Skin of body (tissue), 2 donors: Measurements from ENCODE around the gene HENMT1. TPM values are rescaled to one million over a fixed set of nuclear protein-coding genes. Genes with fewer than 3 reads are reported as not detected.
"Not testable (repeated sequence)": the region's sequence is repeated elsewhere in the genome, so short reads cannot be mapped to it uniquely, and the experiment has no call there.

Experiments
- DNase-seq: peaks from one replicate; lab custom pipeline; 2025; lab: John Stamatoyannopoulos, UW
- total RNA-seq: library from RNA; depleted of rRNA; stranded (reverse); fragments of >200 nt; gene quantifications from one replicate; pipeline ENCODE4 v1.2.3, GENCODE V29; 2014

The HENMT1 gene
- total RNA-seq, 1 donor from 2014 or later: 7.3 TPM

DNA sequence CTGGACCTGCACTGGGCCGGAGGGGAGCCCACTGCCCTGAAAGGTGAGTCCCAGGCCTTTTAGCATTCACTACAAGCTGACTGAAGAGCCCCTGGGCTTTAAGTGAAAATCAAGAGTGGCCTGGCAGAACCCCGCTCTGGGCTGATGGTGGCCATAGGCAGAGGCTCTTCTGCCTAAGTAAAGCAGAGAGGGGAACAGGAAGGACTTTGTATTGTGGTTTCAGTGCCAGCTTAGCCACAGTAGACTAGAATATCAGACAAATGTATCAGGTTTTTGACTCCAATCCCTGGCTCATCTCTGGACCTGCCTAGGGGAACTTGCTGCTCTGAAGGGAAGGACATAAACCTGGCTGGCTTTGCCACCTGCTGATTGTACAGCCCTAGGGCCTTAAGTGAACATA lies 10.2 kb upstream of the HENMT1 start:
- no peak for DNase-seq

DNA sequence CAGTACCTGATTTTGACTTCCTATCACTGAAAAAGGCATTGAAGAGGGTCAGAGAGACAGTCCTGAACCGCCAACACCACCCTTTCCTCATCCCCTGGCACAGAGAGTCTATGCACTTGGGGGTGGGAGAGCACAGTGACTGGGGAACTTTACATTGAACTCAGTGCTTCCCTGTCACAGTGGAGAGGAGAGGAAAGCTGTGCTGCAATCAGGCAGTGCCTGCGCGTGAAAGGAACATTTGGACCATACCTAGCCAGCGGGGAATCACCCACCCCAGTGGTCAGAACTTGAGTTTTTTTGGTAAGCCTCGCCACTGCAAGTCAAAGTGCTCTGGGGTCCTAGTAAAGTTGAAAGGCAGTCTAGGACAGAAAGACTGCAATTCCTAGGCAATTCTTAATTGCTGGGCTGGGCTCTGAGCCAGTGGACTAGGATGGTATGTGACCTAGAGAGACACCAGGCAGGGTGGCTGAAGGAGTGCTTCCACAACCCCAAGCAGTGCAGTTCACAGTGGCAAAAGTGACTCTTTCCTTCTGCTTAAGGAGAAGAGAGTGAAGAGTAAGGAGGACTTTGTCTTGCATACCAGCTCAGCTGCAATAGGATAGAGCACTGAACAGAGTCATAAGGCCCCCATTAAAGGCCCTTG lies 9.4 kb upstream of the HENMT1 start:
- DNase-seq: no peak

DNA sequence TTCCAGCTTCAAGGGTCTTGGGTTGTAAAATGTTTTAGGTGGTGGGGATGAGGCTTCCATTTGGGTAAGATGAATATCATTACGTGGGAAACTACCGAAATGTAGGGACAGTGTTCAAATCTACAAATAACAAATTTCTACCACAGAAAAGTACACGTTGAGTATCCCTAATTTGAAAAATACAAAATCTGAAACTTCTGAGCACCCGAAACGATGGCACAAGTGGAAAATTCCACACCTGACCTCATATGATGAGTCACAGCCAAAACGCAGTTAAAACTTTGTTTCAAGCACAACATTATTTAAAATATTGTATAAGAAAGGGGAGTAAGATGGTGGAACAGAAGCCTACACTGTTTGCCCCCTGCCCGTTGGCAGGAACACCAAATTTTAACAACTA lies 8.8 kb upstream of the HENMT1 start:
- no peak for DNase-seq

DNA sequence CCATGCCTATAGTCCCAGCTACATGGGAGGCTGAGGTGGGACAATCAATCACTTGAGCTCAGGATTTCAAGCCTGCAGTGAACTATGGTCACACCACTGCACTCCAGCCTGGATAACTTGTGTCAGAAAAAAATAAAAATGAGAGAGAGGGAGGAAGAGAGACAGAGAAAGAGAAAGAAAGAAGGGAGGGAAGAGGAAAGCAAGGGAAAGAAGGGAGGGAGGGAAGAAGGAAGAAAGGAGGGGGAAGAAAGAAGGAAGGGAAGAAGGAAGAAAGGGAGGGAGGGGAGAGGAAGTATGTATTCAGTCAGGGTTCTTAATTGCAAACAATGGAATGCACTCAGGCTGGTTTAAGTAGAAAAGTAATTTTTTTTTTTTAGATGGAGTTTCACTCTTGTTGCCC lies 7.9 kb upstream of the HENMT1 start:
- no peak for DNase-seq

DNA sequence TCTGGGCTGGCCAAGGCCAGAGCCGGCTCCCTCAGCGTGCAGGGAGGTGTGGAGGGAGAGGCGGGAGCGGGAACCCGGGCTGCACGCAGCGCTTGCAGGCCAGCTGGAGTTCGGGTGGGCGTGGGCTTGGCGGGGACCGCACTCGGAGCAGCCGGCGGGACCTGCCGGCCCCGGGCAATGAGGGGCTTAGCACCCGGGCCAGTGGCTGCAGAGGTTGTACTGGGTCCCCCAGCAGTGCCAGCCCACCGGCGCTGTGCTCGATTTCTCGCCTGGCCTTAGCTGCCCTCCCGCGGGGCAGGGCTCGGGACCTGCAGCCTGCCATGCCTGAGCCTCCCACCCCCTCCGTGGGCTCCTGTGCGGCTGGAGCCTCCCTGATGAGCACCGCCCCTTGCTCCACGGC lies 6.5 kb upstream of the HENMT1 start:
- not testable (repeated sequence) for DNase-seq

DNA sequence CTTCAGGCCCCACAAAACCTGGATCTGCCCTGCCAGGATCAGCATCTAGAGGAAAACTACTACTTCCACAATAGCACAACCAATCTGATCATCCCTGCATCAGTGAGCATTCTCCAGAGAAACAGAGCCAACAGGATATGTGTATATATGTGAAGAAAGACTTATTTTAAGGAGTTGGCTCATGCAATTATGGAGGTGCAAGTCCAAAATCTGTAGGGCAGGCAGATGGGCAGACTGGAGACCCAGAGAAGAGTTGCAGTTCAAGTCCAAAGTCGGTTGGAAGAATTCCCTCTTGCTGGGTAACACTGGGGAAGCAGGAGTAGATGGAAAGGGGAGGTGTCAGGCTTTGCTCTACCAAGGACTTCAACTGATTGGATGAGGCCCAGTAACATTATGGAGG lies 4.9 kb upstream of the HENMT1 start:
- no peak for DNase-seq

DNA sequence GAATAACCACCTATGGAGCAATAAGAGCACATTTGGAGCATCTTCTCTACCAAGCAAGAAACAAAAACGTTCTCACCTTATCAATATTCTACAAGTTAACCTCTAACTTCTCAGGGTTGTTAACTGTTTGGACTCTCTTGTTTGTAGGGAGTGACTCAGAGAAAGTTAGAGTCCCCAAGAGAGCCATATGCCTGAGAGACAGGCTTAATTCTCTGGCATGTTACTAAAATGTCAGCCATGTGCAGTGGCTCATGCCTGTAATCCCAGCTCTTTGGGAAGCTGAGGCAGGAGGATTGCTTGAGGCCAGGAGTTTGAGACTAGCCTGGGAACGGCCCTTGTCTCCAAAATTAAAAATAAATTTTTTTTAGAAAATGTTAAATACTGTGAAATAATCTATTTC lies 4.2 kb upstream of the HENMT1 start:
- DNase-seq: no peak

DNA sequence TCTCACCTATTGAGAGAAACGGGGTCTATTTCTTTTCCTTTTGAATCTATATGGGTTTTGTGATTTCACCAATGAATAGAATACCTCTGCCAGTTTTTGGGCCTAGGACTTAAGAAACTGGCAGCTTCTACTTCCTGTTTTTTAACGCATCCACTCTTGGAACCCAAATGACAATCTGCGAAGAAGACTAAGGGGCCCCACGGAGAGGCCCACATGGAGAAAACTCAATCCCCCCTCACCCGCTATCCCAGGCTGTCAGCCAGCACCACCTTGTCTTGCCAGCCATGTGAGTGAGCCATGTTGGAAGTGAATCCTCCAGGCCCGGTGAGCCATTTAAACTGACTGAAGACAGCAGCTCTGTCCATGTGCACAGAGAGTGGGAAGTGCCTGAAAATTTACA lies 3.6 kb upstream of the HENMT1 start:
- no peak for DNase-seq

DNA sequence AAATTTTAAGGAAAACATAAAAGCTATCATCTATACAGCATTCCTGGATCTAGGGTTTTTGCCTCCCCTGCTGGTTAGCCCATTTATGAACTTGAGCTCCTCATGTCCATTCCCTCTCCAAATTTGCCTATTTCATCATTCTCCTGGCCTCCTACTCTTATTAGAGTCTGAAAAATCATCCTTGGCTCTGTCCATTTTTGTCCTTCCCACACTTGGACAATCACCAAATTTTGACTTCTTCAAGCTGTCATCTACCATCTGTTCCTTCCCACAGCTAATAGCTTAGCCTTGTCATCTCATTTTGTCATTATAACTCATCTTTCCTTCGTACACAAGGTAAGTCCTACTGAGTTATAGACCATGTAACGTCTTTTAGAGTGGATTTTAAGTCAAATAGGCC lies 2.2 kb upstream of the HENMT1 start:
- no peak for DNase-seq

DNA sequence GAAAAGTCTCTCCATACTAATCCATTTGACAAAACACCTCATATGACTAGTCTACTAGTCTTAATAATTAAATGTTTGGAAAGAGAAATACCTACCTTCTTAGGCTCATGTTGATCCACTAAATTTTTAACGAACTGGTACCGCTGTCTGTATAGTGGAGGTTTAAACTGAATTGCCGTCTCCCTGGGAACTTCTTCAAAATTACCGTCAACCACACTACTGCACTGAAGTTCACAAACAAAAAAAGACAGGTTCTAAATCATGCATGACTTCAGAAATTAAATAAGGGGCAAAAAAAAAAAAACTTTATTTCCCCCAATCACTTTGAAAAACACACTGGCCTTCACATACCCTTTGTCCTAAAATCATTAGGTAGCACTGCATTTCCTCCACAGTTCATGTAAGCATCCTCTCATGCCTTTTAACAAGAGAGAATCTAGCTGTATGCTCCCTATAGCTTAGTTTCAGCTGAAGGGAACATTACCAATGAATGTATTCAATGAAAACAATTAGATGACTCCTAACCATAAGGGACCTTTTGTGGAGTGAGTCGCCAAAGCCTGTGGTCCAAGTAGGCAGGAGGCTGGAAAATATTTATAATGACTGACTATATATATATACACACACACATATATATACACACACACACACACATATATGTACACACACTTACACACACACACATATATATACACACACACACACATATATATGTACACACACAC lies 3.4 kb downstream of the HENMT1 start:
- DNase-seq: no peak

DNA sequence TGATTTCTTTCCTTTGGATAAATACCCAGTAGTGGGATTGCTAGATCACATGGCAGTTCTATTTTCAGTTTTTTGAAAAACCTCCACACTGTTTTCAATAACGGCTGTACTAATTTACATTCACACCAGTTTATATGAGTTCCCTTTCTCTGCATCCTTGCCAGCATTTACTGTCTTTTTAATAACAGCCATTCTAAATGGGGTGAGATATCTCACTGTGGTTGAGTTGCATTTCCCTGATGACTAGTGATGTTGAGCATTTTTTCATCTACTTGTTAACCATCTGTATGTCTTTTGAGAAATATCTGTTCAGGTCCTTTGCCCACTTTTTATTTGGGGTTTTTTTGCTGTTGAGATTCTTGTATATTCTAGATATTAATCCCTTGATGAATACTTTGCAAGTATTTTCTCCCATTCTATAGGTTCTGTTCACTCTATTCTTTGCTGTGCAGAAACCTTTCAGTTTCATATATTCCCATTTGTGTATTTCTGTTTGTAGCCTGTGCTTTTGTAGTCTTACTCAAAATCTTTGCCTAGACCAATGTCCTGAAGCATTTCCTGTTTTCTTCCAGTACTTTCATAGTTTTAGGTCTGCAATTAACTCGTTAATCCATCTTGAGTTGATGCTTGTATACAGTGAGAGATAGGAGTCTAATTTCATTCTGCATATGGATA lies 7.3 kb downstream of the HENMT1 start:
- no peak for DNase-seq

DNA sequence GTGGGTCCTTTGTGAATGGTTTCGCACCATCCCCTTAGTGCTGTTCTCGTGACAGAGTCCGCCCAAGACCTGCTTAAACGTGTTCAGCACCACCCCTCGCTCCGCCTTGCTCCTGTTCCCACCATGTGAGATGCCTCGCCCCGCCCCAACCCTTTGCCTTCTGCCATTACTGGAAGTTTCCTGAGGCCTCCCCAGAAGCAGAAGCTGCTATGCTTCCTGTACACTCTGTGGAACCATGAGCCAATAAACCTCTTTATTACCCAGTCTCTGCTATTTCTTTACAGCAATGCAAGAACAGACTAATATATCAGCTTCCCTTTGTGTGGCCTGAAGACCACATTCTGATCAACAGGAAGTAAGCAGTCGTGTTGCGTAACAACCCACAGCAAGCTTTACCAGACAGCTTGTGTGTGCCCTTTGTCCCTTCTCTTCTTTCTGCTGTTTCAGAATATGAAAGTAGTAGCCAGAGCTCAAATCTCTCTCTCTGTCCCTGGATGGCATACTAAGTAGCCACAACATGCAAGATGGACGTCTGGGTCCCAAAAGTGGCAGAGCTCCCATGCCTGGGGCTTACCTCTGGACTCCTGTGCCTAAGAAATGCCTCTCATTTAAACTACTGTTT lies 14.1 kb downstream of the HENMT1 start:
- DNase-seq: peak; percentile 28

DNA sequence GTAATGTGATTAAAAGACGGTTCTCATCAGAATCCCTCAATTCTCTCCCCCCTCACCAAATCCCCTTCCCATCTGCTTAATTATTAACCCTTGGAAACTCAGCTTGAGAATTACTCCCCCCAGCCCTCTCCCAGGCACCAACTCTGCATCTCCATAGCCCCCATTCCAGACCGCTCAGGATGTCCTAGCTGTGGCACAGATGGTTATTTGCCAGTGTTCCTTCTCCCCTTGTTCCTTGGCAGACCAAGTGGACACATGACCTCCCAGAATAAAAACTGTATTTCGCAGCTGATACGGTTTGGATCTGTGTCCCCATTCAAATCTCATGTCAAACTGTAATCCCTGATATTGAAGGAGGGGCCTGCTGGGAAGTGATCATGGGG lies 14.6 kb downstream of the HENMT1 start:
- DNase-seq: no peak

DNA sequence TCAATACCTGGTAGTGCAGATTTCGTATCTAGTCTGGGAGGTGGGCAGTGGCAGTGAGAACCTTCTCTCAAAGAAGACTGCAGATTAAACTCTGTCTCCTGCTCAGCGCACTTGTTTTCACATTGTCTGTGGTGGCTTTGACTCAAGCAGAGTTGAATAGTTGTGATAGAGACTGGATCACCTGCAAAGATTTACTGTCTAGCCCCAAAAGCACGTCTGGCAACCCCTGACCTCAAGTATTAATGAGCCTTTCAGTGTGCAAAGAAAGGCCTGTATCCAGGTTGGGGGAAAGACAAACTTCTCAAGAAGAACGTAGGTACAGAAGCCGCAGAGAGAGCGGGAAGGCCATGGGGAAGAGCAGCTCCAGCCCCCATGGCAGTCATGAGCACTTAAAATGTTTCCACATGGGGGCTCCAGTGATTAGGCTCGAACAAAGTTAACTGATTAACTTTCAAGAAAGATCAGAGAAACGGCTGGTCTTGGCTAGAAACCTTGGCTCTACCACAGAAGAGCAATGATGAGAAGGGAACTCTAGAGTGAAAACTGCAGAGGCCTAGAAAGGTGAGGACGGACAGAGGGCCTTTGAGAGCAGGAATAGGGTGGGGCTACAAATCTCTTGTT lies 15.2 kb downstream of the HENMT1 start:
- no peak for DNase-seq

DNA sequence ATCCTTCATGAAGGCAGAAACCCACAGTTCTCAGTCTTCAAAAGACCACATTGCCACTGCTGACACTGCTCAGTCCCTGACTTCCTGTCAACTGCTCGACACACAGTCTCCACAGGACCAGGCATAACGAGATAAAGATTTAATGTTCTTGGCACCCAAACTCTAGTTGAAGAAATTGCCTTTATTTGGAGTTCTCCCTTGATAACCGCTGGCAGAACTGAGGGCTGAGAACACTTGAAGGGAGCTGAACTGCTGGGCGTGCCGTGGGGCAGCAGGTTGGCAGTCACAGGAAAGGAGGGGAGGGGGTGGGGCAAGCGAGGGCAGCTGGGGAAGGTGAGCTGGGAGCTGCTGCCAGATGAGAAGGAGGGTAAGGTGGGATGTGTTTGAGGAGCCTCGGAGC lies 15.9 kb downstream of the HENMT1 start:
- no peak for DNase-seq

DNA sequence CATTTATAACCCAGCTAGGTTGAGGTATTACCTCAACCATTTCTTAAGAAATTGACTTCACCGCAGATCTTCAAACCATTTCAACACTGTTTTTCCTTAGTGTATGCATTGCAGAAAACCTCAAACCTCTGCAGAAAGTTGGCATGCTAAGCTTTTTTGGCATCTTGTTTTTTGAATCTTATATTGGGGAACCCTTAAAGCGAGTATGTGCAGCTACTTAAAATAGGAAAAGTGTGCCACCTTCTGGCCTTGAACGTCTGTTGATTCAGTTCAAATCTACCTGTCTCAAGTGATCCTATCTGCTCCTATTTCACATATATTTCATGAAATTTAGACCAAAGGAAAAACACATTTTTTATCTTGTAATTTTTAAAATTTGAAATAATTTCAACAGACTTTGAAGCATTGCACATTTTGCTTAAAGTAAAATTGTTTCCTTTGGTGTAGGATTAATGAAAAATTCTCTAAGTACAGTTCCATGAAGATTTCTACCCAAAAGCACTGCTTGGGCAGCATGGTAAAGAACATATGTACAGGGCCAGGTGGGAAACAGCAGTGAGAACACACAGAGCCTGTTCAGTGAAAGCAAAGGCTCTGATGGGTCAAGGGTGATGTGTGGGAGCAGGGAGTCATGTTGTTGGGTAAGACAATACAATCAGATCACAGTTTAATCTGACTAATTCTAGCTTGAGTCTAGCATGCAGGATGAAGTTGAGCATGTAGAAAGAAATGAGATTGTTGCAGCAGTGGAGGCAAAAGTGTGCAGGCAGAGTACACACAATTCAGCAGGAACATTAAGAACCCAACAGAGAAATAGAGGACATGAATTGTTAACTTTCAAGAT lies 17.2 kb downstream of the HENMT1 start:
- DNase-seq: peak; percentile 18

DNA sequence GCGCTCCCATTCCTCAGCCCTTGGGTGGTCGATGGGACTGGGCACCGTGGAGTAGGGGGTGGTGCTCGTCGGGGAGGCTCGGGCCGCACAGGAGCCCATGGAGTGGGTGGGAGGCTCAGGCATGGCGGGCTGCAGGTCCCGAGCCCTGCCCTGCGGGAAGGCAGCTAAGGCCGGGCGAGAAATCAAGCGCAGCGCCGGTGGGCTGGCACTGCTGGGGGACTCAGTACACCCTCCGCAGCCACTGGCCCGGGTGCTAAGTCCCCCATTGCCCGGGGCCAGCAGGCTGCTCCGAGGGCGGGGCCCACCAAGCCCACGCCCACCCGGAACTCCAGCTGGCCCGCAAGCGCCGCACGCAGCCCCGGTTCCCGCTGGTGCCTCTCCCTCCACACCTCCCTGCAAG lies 20.0 kb downstream of the HENMT1 start:
- not testable (repeated sequence) for DNase-seq

DNA sequence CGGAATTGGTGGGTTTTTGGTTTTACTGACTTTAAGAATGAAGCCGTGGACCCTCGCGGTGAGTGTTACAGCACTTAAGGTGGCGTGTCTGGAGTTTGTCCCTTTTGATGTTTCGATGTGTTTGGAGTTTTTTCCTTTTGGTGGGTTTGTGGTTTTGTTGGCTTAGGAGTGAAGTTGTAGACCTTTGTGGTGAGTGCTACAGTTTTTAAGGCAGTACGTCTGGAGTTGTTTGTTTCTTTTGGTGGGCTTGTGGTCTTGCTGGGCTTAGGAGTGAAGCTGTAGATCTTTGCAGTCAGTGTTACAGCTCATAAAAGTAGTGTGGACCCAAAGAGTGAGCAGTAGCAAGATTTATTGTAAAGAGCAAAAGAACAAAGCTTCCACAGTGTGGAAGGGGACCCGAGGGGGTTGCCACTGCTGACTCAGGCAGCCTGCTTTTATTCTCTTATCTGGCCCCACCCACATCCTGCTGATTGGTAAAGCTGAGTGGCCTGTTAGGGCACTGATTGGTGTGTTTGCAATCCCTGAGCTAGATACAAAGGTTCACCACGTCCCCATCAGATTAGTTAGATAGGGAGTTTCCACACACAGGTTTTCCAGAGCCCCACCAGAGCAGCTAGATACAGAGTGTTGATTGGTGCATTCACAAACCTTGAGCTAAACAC lies 20.9 kb downstream of the HENMT1 start:
- no peak for DNase-seq

DNA sequence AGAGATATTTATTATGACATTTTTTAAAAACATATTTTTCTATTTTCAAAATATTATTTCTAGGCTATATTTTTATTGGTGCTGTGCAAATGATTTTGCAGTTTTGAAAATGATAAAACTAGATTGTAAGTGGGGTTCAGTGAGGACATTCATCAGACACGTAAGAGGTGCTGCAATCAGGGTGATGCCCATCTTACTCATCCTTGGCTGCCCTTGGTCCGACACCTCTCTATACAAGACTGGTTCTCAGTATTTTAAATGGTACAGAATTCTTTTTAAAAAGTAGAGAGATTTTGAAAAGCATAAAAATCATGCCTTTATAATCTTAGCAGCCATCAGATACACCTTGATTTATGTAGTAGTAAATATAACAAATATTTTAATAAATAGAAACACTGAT lies 24.0 kb downstream of the HENMT1 start:
- DNase-seq: no peak

DNA sequence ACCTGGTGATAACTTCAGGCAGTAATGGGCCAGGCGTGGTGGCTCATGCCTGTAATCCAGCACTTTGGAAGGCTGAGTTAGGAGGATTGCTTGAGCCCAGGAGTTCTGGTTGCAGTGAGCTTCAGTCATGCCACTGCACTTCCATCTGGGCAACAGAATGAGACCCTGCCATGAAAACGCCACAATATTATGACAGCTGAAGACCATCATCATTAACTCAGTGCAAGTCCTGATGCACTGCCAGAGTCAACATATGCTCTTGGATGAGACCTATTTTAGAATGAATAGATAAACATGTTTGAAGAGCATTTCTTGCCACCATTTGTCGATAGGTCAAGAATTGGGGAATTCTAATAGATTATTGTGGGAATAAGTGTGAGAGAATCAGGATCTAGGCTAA lies 26.4 kb downstream of the HENMT1 start:
- DNase-seq: no peak

DNA sequence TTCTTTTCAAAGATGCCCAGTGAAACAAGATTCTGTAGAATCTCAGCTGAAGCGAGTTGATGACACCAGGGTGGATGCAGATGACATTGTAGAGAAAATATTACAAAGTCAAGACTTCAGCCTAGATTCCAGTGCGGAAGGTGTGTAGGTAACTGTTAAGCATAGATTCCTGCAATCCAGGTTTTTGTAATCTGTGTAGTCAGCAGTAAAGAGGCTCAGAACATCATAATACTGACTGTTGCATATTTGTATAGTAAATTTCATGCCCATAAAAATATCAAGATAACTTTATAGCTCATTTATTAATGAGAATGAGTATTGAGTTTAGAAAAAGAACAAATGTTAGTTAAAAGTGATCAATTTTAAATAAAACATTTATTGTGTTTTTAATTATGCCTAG lies 32.2 kb downstream of the HENMT1 start:
- DNase-seq: no peak
